Measurements from ENCODE around the gene JUNB.

JUNB gene

GRCh38 chr19:12799742-12800465 lies 8.6 kb downstream of the JUNB start:
- no peak for ATAC-seq
- TF ChIP-seq TCF4 (CRISPR knock-in tag; IDR thresholded peaks at IDR 0.05; ENCODE audit: borderline replicate concordance) (no peak), ZFP3 (CRISPR knock-in tag; IDR thresholded peaks at IDR 0.05) (no peak), TSHZ2 (CRISPR knock-in tag; IDR thresholded peaks at IDR 0.05) (no peak), PPARA (CRISPR knock-in tag; IDR thresholded peaks at IDR 0.05; ENCODE audit: borderline replicate concordance) (no peak), RARB (CRISPR knock-in tag; IDR thresholded peaks at IDR 0.05) (no peak), PATZ1 (CRISPR knock-in tag; IDR thresholded peaks at IDR 0.05; ENCODE audit: borderline replicate concordance) (no peak), CREB5 (CRISPR knock-in tag; IDR thresholded peaks at IDR 0.05; ENCODE audit: low read depth) (no peak), ZNF70 (CRISPR knock-in tag; IDR thresholded peaks at IDR 0.05) (no peak), ZNF8 (CRISPR knock-in tag; IDR thresholded peaks at IDR 0.05) (no peak), CSDC2 (CRISPR knock-in tag; IDR thresholded peaks at IDR 0.05) (no peak)

GRCh38 chr19:12800466-12800770 lies 9.1 kb downstream of the JUNB start:
- no peak for ATAC-seq
- TF ChIP-seq PPARA (CRISPR knock-in tag; IDR thresholded peaks at IDR 0.05; ENCODE audit: borderline replicate concordance), result no peak
- no peak for TF ChIP-seq ISL1 (CRISPR knock-in tag; IDR thresholded peaks at IDR 0.05)
- TF ChIP-seq ZC3H10 (CRISPR knock-in tag; IDR thresholded peaks at IDR 0.05), result no peak
- no peak for TF ChIP-seq TCF4 (CRISPR knock-in tag; IDR thresholded peaks at IDR 0.05; ENCODE audit: borderline replicate concordance)
- no peak for TF ChIP-seq SNAI2 (CRISPR knock-in tag; IDR thresholded peaks at IDR 0.05)
- TF ChIP-seq ARNTL (CRISPR knock-in tag; IDR thresholded peaks at IDR 0.05; ENCODE audit: borderline replicate concordance, low read depth), result no peak
- no peak for TF ChIP-seq POU6F1 (CRISPR knock-in tag; IDR thresholded peaks at IDR 0.05; ENCODE audit: borderline replicate concordance, low read depth)
- no peak for TF ChIP-seq CREB5 (CRISPR knock-in tag; IDR thresholded peaks at IDR 0.05; ENCODE audit: low read depth)
- TF ChIP-seq ZFP30 (CRISPR knock-in tag; IDR thresholded peaks at IDR 0.05), result no peak
- no peak for TF ChIP-seq OSR1 (CRISPR knock-in tag; IDR thresholded peaks at IDR 0.05)
- no peak for TF ChIP-seq ZNF565 (CRISPR knock-in tag; conservative IDR thresholded peaks at IDR 0.05; ENCODE audit: low read depth)
- no peak for TF ChIP-seq BACH2 (CRISPR knock-in tag; IDR thresholded peaks at IDR 0.05; ENCODE audit: borderline replicate concordance)
- TF ChIP-seq PATZ1 (CRISPR knock-in tag; IDR thresholded peaks at IDR 0.05; ENCODE audit: borderline replicate concordance), result no peak
- no peak for TF ChIP-seq ZFP3 (CRISPR knock-in tag; IDR thresholded peaks at IDR 0.05)
